Measurements from ENCODE around the gene PEAK3.

DNA sequence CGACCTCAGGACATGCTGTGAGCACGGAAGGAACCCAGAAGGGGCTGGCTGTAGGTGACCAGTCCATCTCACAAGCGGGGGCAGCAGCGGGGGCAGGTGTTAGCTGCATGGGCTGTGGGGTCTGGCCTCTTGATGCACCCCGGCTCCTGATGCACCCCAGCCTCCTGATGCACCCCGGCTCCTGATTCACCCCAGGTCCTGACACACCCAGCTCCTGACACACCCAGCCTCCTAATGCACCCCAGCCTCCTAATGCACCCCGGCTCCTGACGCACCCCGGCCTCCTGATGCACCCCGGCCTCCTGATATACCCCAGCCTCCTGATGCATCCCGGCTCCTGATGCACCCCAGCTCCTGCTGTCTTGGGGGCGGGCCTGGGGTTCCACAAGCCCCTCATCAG lies 39.0 kb upstream of the PEAK3 start:
- TF ChIP-seq, protein P1, sequence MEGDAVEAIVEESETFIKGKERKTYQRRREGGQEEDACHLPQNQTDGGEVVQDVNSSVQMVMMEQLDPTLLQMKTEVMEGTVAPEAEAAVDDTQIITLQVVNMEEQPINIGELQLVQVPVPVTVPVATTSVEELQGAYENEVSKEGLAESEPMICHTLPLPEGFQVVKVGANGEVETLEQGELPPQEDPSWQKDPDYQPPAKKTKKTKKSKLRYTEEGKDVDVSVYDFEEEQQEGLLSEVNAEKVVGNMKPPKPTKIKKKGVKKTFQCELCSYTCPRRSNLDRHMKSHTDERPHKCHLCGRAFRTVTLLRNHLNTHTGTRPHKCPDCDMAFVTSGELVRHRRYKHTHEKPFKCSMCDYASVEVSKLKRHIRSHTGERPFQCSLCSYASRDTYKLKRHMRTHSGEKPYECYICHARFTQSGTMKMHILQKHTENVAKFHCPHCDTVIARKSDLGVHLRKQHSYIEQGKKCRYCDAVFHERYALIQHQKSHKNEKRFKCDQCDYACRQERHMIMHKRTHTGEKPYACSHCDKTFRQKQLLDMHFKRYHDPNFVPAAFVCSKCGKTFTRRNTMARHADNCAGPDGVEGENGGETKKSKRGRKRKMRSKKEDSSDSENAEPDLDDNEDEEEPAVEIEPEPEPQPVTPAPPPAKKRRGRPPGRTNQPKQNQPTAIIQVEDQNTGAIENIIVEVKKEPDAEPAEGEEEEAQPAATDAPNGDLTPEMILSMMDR (IDR thresholded peaks at IDR 0.05): no peak
- TF ChIP-seq EZH2phosphoT487 (IDR thresholded peaks at IDR 0.05; ENCODE audit: borderline replicate concordance, low read depth): no peak
- no peak for TF ChIP-seq POLR2AphosphoS5 (IDR thresholded peaks at IDR 0.05; ENCODE audit: low read depth, low read length)
- TF ChIP-seq FOXM1 (IDR thresholded peaks at IDR 0.05; ENCODE audit: low read depth): no peak

Data from SK-N-SH (cell line).